ENCODE data around the gene MTCH2.
A peak's percentile ranks its signal among the peaks of the same experiment; 100 is the strongest.

The MTCH2 gene

DNA sequence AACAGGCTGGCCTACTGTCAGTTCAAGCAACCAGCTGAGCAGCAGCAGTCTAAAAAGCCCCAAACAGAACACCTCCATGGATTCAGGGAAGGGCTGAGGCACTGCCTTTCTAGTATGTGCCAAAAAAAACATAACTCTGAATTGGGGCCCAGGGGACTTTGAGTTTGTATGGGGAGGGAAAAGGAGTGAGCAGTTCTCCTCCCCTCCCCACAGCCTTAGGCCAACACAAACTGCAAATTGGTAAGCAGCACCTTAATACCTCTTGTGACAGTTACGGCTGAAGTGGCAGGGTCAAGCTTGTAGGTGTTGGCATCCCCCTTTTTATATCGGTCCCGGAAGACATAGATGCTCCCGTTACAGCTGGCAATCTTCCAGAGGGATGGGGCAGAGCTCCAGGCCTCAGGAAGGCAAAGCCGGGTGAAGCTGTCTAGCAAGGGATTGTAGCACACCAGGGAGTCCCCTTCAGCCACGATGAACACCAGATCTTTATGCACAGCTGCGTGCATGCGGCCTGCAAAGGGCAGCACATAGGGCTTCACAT, 69.6 kb downstream of the MTCH2 start:
- peak in 5 of 42 donors; percentile 7 to 63 (median 32) for DNase-seq
- intact Hi-C loops (cut with DNase I): no loop called here

DNA sequence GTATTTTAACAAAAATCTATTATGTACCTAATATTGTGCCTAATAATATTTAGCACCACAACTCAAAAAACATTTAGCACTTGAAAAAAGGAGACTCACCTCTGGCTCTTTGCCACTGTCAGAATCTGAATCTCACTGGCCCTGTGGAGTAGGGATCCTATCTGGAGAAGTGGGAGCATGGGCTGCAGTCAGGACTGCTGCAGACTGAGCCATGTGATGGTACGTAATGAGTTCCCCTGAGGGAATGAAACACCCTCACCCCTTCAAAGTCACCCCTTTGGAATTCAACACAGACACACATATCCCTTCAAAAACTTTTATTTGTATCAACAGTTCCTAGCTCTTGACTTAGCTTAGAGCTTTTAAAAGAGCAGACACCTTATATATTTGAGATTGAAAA, 70.5 kb downstream of the MTCH2 start:
- no peak for DNase-seq
- intact Hi-C loops (cut with DNase I): no loop called here

DNA sequence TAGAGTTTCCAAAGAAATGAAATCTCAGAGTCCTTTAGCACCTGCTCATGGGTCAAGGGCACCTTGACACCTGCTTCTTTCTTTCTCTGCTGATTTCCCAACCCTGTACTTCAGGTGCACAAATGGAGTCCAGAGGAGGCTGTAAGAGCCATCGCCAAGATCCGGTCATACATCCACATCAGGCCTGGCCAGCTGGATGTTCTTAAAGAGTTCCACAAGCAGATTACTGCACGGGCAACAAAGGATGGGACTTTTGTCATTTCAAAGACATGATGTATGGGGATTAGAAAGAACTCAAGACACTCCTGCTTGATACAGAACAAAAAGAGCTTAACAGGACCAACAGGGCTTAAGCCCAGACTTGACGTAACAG, 71.0 kb downstream of the MTCH2 start:
- intact Hi-C loops (cut with DNase I): no loop called here
- DNase-seq: no peak

DNA sequence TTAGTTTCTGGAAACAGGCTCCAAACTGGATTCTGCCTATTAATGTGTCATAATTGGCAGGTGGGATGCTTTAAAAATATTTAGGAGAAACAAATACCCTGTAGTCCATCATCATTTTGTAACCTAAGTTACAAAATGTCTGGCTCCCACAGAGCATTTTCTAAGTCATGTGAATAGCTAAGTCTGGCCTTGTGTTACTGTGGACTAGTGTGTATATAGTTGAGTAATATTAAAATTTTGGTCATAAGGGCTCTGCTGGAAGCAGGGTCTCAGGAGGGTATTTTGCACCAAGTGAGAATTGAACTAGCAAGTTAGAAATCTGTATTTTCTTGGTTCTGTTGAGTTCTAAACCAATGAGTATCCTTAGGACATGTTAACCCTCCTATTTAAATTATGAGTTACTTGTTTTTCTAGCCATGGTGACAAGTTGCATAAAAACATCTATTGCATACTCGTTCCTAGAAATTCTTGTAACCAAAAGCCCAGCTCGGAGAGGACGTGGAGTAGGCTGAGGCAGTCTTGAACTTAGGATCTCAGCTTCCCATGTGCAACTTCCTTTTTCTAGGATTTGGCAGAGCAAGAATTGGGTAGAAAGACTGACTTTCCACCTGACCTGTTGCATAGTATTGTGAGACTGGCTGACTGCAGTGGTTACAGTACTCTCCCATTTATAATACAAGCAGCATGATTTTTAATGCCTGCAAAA, 71.6 kb downstream of the MTCH2 start:
- no peak for DNase-seq
- intact Hi-C loops (cut with DNase I): no loop called here

DNA sequence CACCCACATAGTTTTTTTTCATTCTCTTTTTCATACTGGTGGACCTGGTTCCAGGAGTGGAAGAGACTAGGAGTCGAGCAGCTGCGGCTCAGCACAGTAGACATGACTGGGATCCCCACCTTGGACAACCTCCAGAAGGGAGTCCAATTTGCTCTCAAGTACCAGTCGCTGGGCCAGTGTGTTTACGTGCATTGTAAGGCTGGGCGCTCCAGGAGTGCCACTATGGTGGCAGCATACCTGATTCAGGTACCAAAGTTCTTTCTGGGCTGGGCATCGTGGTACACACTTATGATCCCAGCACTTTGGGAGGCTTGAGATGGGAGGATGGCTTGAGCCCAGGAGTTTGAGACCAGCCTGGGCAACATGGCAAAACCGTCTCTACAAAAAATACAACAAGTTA, 72.7 kb downstream of the MTCH2 start:
- DNase-seq: no peak
- intact Hi-C loops (cut with DNase I): no loop called here
